Raji (cell line): Measurements from ENCODE around the gene TRIM31.

Experiments used
- POLR2A ChIP-seq: IDR thresholded peaks from 2 replicates; pipeline ENCODE4 v1.6.1; 2011; ENCODE audit warnings: low read depth, low read length, control low read depth; ENCODE audit not compliant: insufficient read depth

Gene TRIM31

GRCh38 chr6:30113003-30113759 is at the start of gene TRIM31:
TRIM31 (minus strand) TSS chr6:30113090; CDS start chr6:30112805, 285 bp downstream.
- no peak for TF ChIP-seq POLR2A

GRCh38 chr6:30162265-30163089 is 49.6 kb upstream of the TRIM31 start:
- no peak for TF ChIP-seq POLR2A

- no peak for TF ChIP-seq POLR2A
Observed at GRCh38 chr6:30160785-30161531, 48.1 kb upstream of the TRIM31 start, which contains the start of gene TRIM10. TRIM10 (minus strand) TSS chr6:30161211; CDS start chr6:30160858, 353 bp downstream.

GRCh38 chr6:30160008-30160784 is 47.3 kb upstream of the TRIM31 start:
- no peak for TF ChIP-seq POLR2A

GRCh38 chr6:30158475-30159040 is 45.7 kb upstream of the TRIM31 start:
- no peak for TF ChIP-seq POLR2A

GRCh38 chr6:30157999-30158398 is 45.1 kb upstream of the TRIM31 start:
- TF ChIP-seq POLR2A: no peak

- TF ChIP-seq POLR2A: no peak
Observed at GRCh38 chr6:30157581-30157980, 44.7 kb upstream of the TRIM31 start.

- no peak for TF ChIP-seq POLR2A
Observed at GRCh38 chr6:30156774-30157173, 43.9 kb upstream of the TRIM31 start.

GRCh38 chr6:30156262-30156599 is 43.3 kb upstream of the TRIM31 start:
- TF ChIP-seq POLR2A: no peak

GRCh38 chr6:30155520-30156261 is 42.8 kb upstream of the TRIM31 start:
- no peak for TF ChIP-seq POLR2A

GRCh38 chr6:30154709-30155519 is 42.0 kb upstream of the TRIM31 start:
- TF ChIP-seq POLR2A: no peak

- TF ChIP-seq POLR2A: no peak
Observed at GRCh38 chr6:30154061-30154460, 41.2 kb upstream of the TRIM31 start.

GRCh38 chr6:30152910-30153610 is 40.2 kb upstream of the TRIM31 start:
- no peak for TF ChIP-seq POLR2A
